AG09309 (cell line): Measurements from ENCODE around the gene SLCO3A1.

ENCODE experiments used
- DNase-seq: peaks from one replicate; pipeline ENCODE4 v3.0.0-alpha.2; 2010; ENCODE audit warnings: low read depth
- H3K4me3 ChIP-seq: 2 replicates; pipeline ENCODE4 v1.5.1; 2011; ENCODE audit warnings: mild to moderate bottlenecking, low read depth, low read length, moderate library complexity; ENCODE audit not compliant: control insufficient read depth
- CTCF ChIP-seq: IDR thresholded peaks from 2 replicates; pipeline ENCODE4 v1.5.1; 2011; ENCODE audit warnings: mild to moderate bottlenecking, low read depth, low read length, inconsistent platforms; ENCODE audit not compliant: insufficient read depth, control insufficient read depth; ENCODE audit errors: missing control alignments

The SLCO3A1 gene

GRCh38 chr15:92012881-92013280 lies 159.4 kb downstream of the SLCO3A1 start:
- no peak overlapping the region for H3K4me3 ChIP-seq
- no peak for TF ChIP-seq CTCF
- DNase-seq: no peak

- no peak for DNase-seq
- TF ChIP-seq CTCF: no peak
- no peak overlapping the region for H3K4me3 ChIP-seq
These were observed 160.9 kb downstream of the SLCO3A1 start for GRCh38 chr15:92014281-92015030.

GRCh38 chr15:92017882-92018534 lies 164.5 kb downstream of the SLCO3A1 start:
- H3K4me3 ChIP-seq: no peak overlapping the region
- TF ChIP-seq CTCF: no peak

GRCh38 chr15:92018535-92019239 lies 165.2 kb downstream of the SLCO3A1 start:
- no peak for TF ChIP-seq CTCF
- no peak overlapping the region for H3K4me3 ChIP-seq
- no peak for DNase-seq

More at GRCh38 chr15:92017882-92018534, 164.5 kb downstream of the SLCO3A1 start:
- DNase-seq: no peak

GRCh38 chr15:92019706-92020105 lies 166.2 kb downstream of the SLCO3A1 start:
- no peak for TF ChIP-seq CTCF
- no peak overlapping the region for H3K4me3 ChIP-seq
- no peak for DNase-seq

GRCh38 chr15:92020207-92020606 lies 166.7 kb downstream of the SLCO3A1 start:
- no peak for TF ChIP-seq CTCF
- DNase-seq: no peak
- no peak overlapping the region for H3K4me3 ChIP-seq
